ENCODE measurements around the gene LANCL3. TPM values are rescaled to one million over a fixed set of nuclear protein-coding genes. Genes with fewer than 3 reads are reported as not detected.

The LANCL3 gene
- total RNA-seq, 1 donor from 2014 or later = 0.12 TPM

DNA sequence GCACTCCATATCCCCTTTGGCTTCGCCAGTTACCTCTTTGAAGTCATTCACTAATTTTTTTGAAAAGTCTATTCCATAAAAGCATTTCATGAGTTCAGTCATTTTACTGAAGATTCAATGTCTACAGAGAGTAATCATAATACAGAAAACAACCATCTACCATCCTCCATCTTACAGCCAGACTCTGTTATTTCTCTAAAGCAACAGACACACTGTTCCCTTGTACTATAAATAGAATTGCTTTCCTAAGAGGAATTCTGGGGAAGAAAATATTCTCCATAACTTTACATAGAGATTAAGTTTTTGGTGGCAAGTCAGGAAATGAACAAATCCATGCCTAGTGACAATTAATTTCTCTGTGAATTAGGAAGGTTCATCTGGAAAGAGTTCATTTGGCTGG lies 151.1 kb downstream of the LANCL3 start:
- no peak overlapping the region for H3K4me3 ChIP-seq (ENCODE audit: low read depth, low read length)
- no peak for TF ChIP-seq CTCF (conservative IDR thresholded peaks at IDR 0.05; ENCODE audit: low read depth, low read length)
- DNase-seq (ENCODE audit: low read depth) = no peak

GRCh38 chrX:37726346-37726745 lies 154.9 kb downstream of the LANCL3 start:
- H3K4me3 ChIP-seq (ENCODE audit: low read depth, low read length) = no peak overlapping the region
- no peak for DNase-seq (ENCODE audit: low read depth)
- no peak for TF ChIP-seq CTCF (conservative IDR thresholded peaks at IDR 0.05; ENCODE audit: low read depth, low read length)

Other genes with a start within 250 kb of the LANCL3 start
- 16.0 and 28.1 TPM in 2 replicates for gene PRRG1, start 222.3 kb upstream of the LANCL3 start, total RNA-seq
- 0.63 and 1.4 TPM in 2 replicates for gene XK, start 114.1 kb downstream of the LANCL3 start, total RNA-seq
- not detected in 2 replicates for gene CYBB, start 208.4 kb downstream of the LANCL3 start, total RNA-seq

Measured in epithelial cell of proximal tubule (primary cell).